ENCODE results near the gene OGDH.

Gene OGDH

GRCh38 chr7:44735403-44736165, 129.2 kb downstream of the OGDH start:
- Histone ChIP-seq H3K4me1 (ENCODE audit: control insufficient read depth, low read length) (no peaks in the 10 kb centered on the region), H3F3A (ENCODE audit: control insufficient read depth, insufficient read depth) (no peaks in the 10 kb centered on the region), H3K27me3 (ENCODE audit: control insufficient read depth, low read length) (peaks cover 12% of the 10 kb centered on the region), H3K4me3 (ENCODE audit: low read length) (no peak overlapping the region), H3K27ac (ENCODE audit: low read depth, low read length) (no peak overlapping the region), H3K9me3 (ENCODE audit: control insufficient read depth, insufficient read depth, low read length) (no peaks in the 10 kb centered on the region), H3K4me2 (ENCODE audit: low read length) (no peak overlapping the region), H3K9me2 (replicated peaks; ENCODE audit: control insufficient read depth, low read length) (no peaks in the 10 kb centered on the region), H3K79me2 (ENCODE audit: control insufficient read depth, low read length) (no peaks in the 10 kb centered on the region), H4K20me1 (ENCODE audit: control insufficient read depth, insufficient read depth, low read depth, low read length) (no peaks in the 10 kb centered on the region), H3K36me3 (ENCODE audit: control insufficient read depth, low read length) (no peaks in the 10 kb centered on the region)
- TF ChIP-seq EZH2phosphoT487 (IDR thresholded peaks at IDR 0.05; ENCODE audit: borderline replicate concordance, low read length) (no peak), CTCF (IDR thresholded peaks at IDR 0.05; ENCODE audit: low read depth, low read length, poor library complexity, severe bottlenecking) (no peak)

GRCh38 chr7:44736896-44737295, 130.5 kb downstream of the OGDH start:
- H3K27ac ChIP-seq (ENCODE audit: low read depth, low read length): no peak overlapping the region
- no peaks in the 10 kb centered on the region for H3K36me3 ChIP-seq (ENCODE audit: control insufficient read depth, low read length)
- no peaks in the 10 kb centered on the region for H4K20me1 ChIP-seq (ENCODE audit: control insufficient read depth, insufficient read depth, low read depth, low read length)
- H3F3A ChIP-seq (ENCODE audit: control insufficient read depth, insufficient read depth): no peaks in the 10 kb centered on the region
- no peaks in the 10 kb centered on the region for H3K9me2 ChIP-seq (replicated peaks; ENCODE audit: control insufficient read depth, low read length)
- H3K9me3 ChIP-seq (ENCODE audit: control insufficient read depth, insufficient read depth, low read length): no peaks in the 10 kb centered on the region
- TF ChIP-seq CTCF (IDR thresholded peaks at IDR 0.05; ENCODE audit: low read depth, low read length, poor library complexity, severe bottlenecking): no peak
- TF ChIP-seq EZH2phosphoT487 (IDR thresholded peaks at IDR 0.05; ENCODE audit: borderline replicate concordance, low read length): no peak
- H3K4me1 ChIP-seq (ENCODE audit: control insufficient read depth, low read length): no peaks in the 10 kb centered on the region
- no peaks in the 10 kb centered on the region for H3K79me2 ChIP-seq (ENCODE audit: control insufficient read depth, low read length)
- no peak overlapping the region for H3K4me2 ChIP-seq (ENCODE audit: low read length)
- H3K27me3 ChIP-seq (ENCODE audit: control insufficient read depth, low read length): peaks cover 12% of the 10 kb centered on the region
- H3K4me3 ChIP-seq (ENCODE audit: low read length): no peak overlapping the region

- no peak overlapping the region for H3K27ac ChIP-seq (ENCODE audit: low read depth, low read length)
- H3K9me2 ChIP-seq (replicated peaks; ENCODE audit: control insufficient read depth, low read length): no peaks in the 10 kb centered on the region
- TF ChIP-seq EZH2phosphoT487 (IDR thresholded peaks at IDR 0.05; ENCODE audit: borderline replicate concordance, low read length): no peak
- no peak for TF ChIP-seq CTCF (IDR thresholded peaks at IDR 0.05; ENCODE audit: low read depth, low read length, poor library complexity, severe bottlenecking)
- no peak overlapping the region for H3K4me2 ChIP-seq (ENCODE audit: low read length)
- no peaks in the 10 kb centered on the region for H3K36me3 ChIP-seq (ENCODE audit: control insufficient read depth, low read length)
- no peaks in the 10 kb centered on the region for H3K4me1 ChIP-seq (ENCODE audit: control insufficient read depth, low read length)
- peaks cover 9% of the 10 kb centered on the region for H3K27me3 ChIP-seq (ENCODE audit: control insufficient read depth, low read length)
- H3K9me3 ChIP-seq (ENCODE audit: control insufficient read depth, insufficient read depth, low read length): no peaks in the 10 kb centered on the region
- H3K4me3 ChIP-seq (ENCODE audit: low read length): no peak overlapping the region
- no peaks in the 10 kb centered on the region for H4K20me1 ChIP-seq (ENCODE audit: control insufficient read depth, insufficient read depth, low read depth, low read length)
- H3F3A ChIP-seq (ENCODE audit: control insufficient read depth, insufficient read depth): no peaks in the 10 kb centered on the region
- H3K79me2 ChIP-seq (ENCODE audit: control insufficient read depth, low read length): no peaks in the 10 kb centered on the region
These were observed 131.8 kb downstream of the OGDH start for GRCh38 chr7:44738051-44738723.

Data from DOHH2 (cell line).